Kidney (tissue), 13 donors: ENCODE measurements around the gene LOC101059915.
"Not testable (repeated sequence)": the region's sequence is repeated elsewhere in the genome, so short reads cannot be mapped to it uniquely, and the experiment has no call there.

Source experiments
- DNase-seq, 5 donors: peaks; one replicate each; pipeline ENCODE4 v3.0.0-alpha.2; 2013 to 2020
- FAIRE-seq: peaks from 2 replicates; lab custom pipeline; 2012; peaks lifted over from hg19 to GRCh38; lab: Jason Lieb, UNC
- H3K27ac ChIP-seq, 2 donors: one replicate each; pipeline ENCODE4 v1.7.0; 2013; ENCODE audit warnings: low read depth in 2 of 2, low read length in 2 of 2, inconsistent platforms in 1 of 2
- H3K27me3 ChIP-seq: one replicate; pipeline ENCODE4 v1.7.1; 2013; ENCODE audit warnings: low read length, inconsistent platforms; ENCODE audit not compliant: control insufficient read depth, insufficient read depth
- H3K36me3 ChIP-seq, 3 donors: one replicate each; pipeline versions ENCODE4 v1.7.0 to v1.7.1; 2013; ENCODE audit warnings: low read length in 3 of 3, control low read depth in 1 of 3, inconsistent platforms in 1 of 3; ENCODE audit not compliant: insufficient read depth in 3 of 3, control insufficient read depth in 2 of 3
- H3K4me1 ChIP-seq, 3 donors: one replicate each; pipeline versions ENCODE4 v1.7.0 to v1.7.1; 2013; ENCODE audit warnings: low read length in 3 of 3, inconsistent platforms in 1 of 3, low read depth in 1 of 3; ENCODE audit not compliant: control insufficient read depth in 2 of 3, insufficient read depth in 2 of 3
- H3K4me3 ChIP-seq, 3 donors: one replicate each; pipeline versions ENCODE4 v1.7.0 to v1.8.1; 2013; ENCODE audit warnings: low read length in 3 of 3, control low read depth in 1 of 3, inconsistent platforms in 1 of 3
- H3K9ac ChIP-seq, 3 donors: one replicate each; pipeline versions ENCODE4 v1.7.0 to v1.7.1; 2013; ENCODE audit warnings: low read length in 3 of 3, control low read depth in 1 of 3, inconsistent platforms in 1 of 3
- H3K9me3 ChIP-seq, 3 donors: one replicate each; pipeline versions ENCODE4 v1.7.0 to v1.7.1; 2013; ENCODE audit warnings: low read length in 3 of 3, control low read depth in 1 of 3, inconsistent platforms in 1 of 3; ENCODE audit not compliant: control insufficient read depth in 2 of 3, insufficient read depth in 1 of 3
- CTCF ChIP-seq: IDR thresholded peaks from 3 replicates; pipeline ENCODE4 v1.5.1; 2012; ENCODE audit warnings: mild to moderate bottlenecking, moderate library complexity, borderline replicate concordance; ENCODE audit not compliant: insufficient read depth; ENCODE audit errors: extremely low read depth
- intact Hi-C: fragments of 100-400 bp; cut with DNase I; formaldehyde crosslinking; loops from one replicate; pipeline ENCODE4 v1.11.1; 2022
- donor health status: control.
- donor health status: control.
- donor health status: control.
- donor health status: control.
- donor health status: control.
- donor health status: DM: yes; HTN: yes; CAD: no.
- donor health status: Normal renal cell carcinoma (clear cell type).

LOC101059915 gene

GRCh38 chrX:71668248-71668595 is 876 bp downstream of the LOC101059915 start:
- Histone ChIP-seq H3K9ac (no peak overlapping the region), H3K4me1 (no peaks in the 10 kb centered on the region), H3K4me3 (no peak overlapping the region), H3K36me3 (no peaks in the 10 kb centered on the region), H3K27me3 (no peaks in the 10 kb centered on the region), H3K9me3 (no peaks in the 10 kb centered on the region), H3K27ac (no peak overlapping the region)
- DNase-seq (no peak), FAIRE-seq (no peak)
- no peak for TF ChIP-seq CTCF
- intact Hi-C loops: no loop called here

- intact Hi-C loops: no loop called here
- Histone ChIP-seq H3K36me3 (no peaks in the 10 kb centered on the region), H3K27ac (no peak overlapping the region), H3K4me3 (no peak overlapping the region), H3K27me3 (no peaks in the 10 kb centered on the region), H3K9me3 (no peaks in the 10 kb centered on the region), H3K4me1 (no peaks in the 10 kb centered on the region), H3K9ac (no peak overlapping the region)
- FAIRE-seq: no peak
- TF ChIP-seq CTCF: no peak
- DNase-seq: peak in 1 of 5 donors; percentile 39
These were observed 2.1 kb downstream of the LOC101059915 start for GRCh38 chrX:71669492-71669891.

- H3K4me1 ChIP-seq, intact Hi-C loops, FAIRE-seq, H3K27ac ChIP-seq, H3K4me3 ChIP-seq, H3K36me3 ChIP-seq, H3K9me3 ChIP-seq, H3K9ac ChIP-seq, H3K27me3 ChIP-seq: not testable (repeated sequence)
- DNase-seq: peak in 4 of 5 donors; percentile 37 to 43 (median 38)
- TF ChIP-seq CTCF: peak; percentile 24
These were observed 2.6 kb downstream of the LOC101059915 start for GRCh38 chrX:71669947-71670346.
